Astrocyte (in vitro differentiated cells and primary cell): ENCODE measurements around the gene IFITM2. TPM values are rescaled to one million over a fixed set of nuclear protein-coding genes. Genes with fewer than 3 reads are reported as not detected.

Source experiments
- DNase-seq: peaks from one replicate; pipeline ENCODE4 v3.0.0-alpha.2; 2010; ENCODE audit warnings: low read depth
- FAIRE-seq: peaks from 2 replicates; lab custom pipeline; 2011; peaks lifted over from hg19 to GRCh38; lab: Jason Lieb, UNC
- H2AFZ ChIP-seq: 2 replicates; pipeline ENCODE4 v1.6.0; 2012; ENCODE audit warnings: low read depth, low read length, inconsistent platforms
- H3K27ac ChIP-seq: 2 replicates; pipeline ENCODE4 v1.5.1; 2011; ENCODE audit warnings: low read depth, low read length, inconsistent platforms
- H3K27me3 ChIP-seq: 2 replicates; pipeline ENCODE4 v1.6.0; 2011; ENCODE audit warnings: low read length, inconsistent platforms; ENCODE audit not compliant: insufficient read depth
- H3K36me3 ChIP-seq: 2 replicates; pipeline ENCODE4 v1.5.1; 2011; ENCODE audit warnings: low read length, inconsistent platforms; ENCODE audit not compliant: insufficient read depth
- H3K4me1 ChIP-seq: 2 replicates; pipeline ENCODE4 v1.5.1; 2011; ENCODE audit warnings: low read length, inconsistent platforms; ENCODE audit not compliant: insufficient read depth
- H3K4me2 ChIP-seq: 2 replicates; pipeline ENCODE4 v1.6.0; 2012; ENCODE audit warnings: low read length, inconsistent platforms
- H3K4me3 ChIP-seq: 2 replicates; pipeline ENCODE4 v1.5.1; 2011; ENCODE audit warnings: low read depth, mild to moderate bottlenecking, low read length, inconsistent platforms; ENCODE audit not compliant: insufficient read depth
- H3K79me2 ChIP-seq: 2 replicates; pipeline ENCODE4 v1.6.0; 2012; ENCODE audit warnings: mild to moderate bottlenecking, low read length, inconsistent platforms; ENCODE audit not compliant: insufficient read depth
- H3K9ac ChIP-seq: 2 replicates; pipeline ENCODE4 v1.6.0; 2012; ENCODE audit warnings: mild to moderate bottlenecking, low read length, inconsistent platforms
- H3K9me3 ChIP-seq: 2 replicates; pipeline ENCODE4 v1.5.1; 2012; ENCODE audit warnings: low read depth, mild to moderate bottlenecking, low read length, inconsistent platforms; ENCODE audit not compliant: insufficient read depth
- H4K20me1 ChIP-seq: 2 replicates; pipeline ENCODE4 v1.6.0; 2012; ENCODE audit warnings: low read length, inconsistent platforms; ENCODE audit not compliant: insufficient read depth
- H3K27ac Mint-ChIP-seq: one replicate; pipeline ENCODE4 v1.8.0; 2021; ENCODE audit warnings: mild to moderate bottlenecking, mixed read lengths; ENCODE audit not compliant: unreplicated experiment
- H3K27me3 Mint-ChIP-seq: one replicate; pipeline ENCODE4 v1.8.0; 2021; ENCODE audit warnings: low read depth, mixed read lengths; ENCODE audit not compliant: unreplicated experiment
- H3K36me3 Mint-ChIP-seq: one replicate; pipeline ENCODE4 v1.8.0; 2021; ENCODE audit warnings: low read depth, mixed read lengths; ENCODE audit not compliant: unreplicated experiment
- H3K4me1 Mint-ChIP-seq: one replicate; pipeline ENCODE4 v1.8.0; 2021; ENCODE audit warnings: low read depth, mixed read lengths; ENCODE audit not compliant: unreplicated experiment
- H3K4me3 Mint-ChIP-seq: one replicate; pipeline ENCODE4 v1.8.0; 2021; ENCODE audit warnings: mild to moderate bottlenecking, moderate library complexity, mixed read lengths; ENCODE audit not compliant: unreplicated experiment
- H3K9me3 Mint-ChIP-seq: one replicate; pipeline ENCODE4 v1.8.0; 2021; ENCODE audit warnings: mild to moderate bottlenecking, mixed read lengths; ENCODE audit not compliant: unreplicated experiment
- CTCF ChIP-seq: IDR thresholded peaks from 2 replicates; pipeline ENCODE4 v1.5.1; 2011; ENCODE audit warnings: low read depth, mild to moderate bottlenecking, inconsistent platforms, low read length, moderate library complexity; ENCODE audit not compliant: insufficient read depth
- EZH2 ChIP-seq: IDR thresholded peaks from 2 replicates; pipeline ENCODE4 v1.6.1; 2012; ENCODE audit warnings: mild to moderate bottlenecking, low read length, inconsistent platforms; ENCODE audit not compliant: insufficient read depth
- total RNA-seq: library from RNA; stranded (reverse); gene quantifications from 2 replicates; pipeline ENCODE4 v1.2.1, GENCODE V29; 2021

Gene IFITM2
- total RNA-seq, 1 donor from 2014 or later, result 474 TPM

GRCh38 chr11:276219-276618 is 31.4 kb upstream of the IFITM2 start:
- peaks cover 6% of the 10 kb centered on the region for H3K36me3 Mint-ChIP-seq
- Histone ChIP-seq H3K4me3 (no peak overlapping the region), H3K27ac (no peak overlapping the region), H3K4me1 (no peaks in the 10 kb centered on the region), H3K27me3 (peaks cover 50% of the 10 kb centered on the region), H3K9ac (no peak overlapping the region), H3K36me3 (no peaks in the 10 kb centered on the region), H2AFZ (no peak overlapping the region), H3K4me2 (no peak overlapping the region), H4K20me1 (no peaks in the 10 kb centered on the region), H3K79me2 (no peaks in the 10 kb centered on the region), H3K9me3 (no peaks in the 10 kb centered on the region)
- H3K4me1 Mint-ChIP-seq, result no peaks in the 10 kb centered on the region
- H3K27ac Mint-ChIP-seq, result no peak overlapping the region
- DNase-seq (no peak), FAIRE-seq (no peak)
- H3K4me3 Mint-ChIP-seq, result no peak overlapping the region
- H3K27me3 Mint-ChIP-seq, result peaks cover 25% of the 10 kb centered on the region
- TF ChIP-seq CTCF (no peak), EZH2 (no peak)
- H3K9me3 Mint-ChIP-seq, result peaks cover 25% of the 10 kb centered on the region

GRCh38 chr11:278001-278951 is 29.3 kb upstream of the IFITM2 start, which contains the start of gene NLRP6:
Gene NLRP6 (plus strand): TSS chr11:278407. CDS start chr11:278570, 163 bp downstream.
- Histone ChIP-seq H3K27ac (no peak within 1 kb of the TSS), H3K4me3 (no peak within 1 kb of the TSS), H3K9ac (no peak within 1 kb of the TSS), H4K20me1 (no peaks in the 10 kb centered on the region), H3K4me2 (no peak within 1 kb of the TSS), H3K36me3 (no peaks in the 10 kb centered on the region), H2AFZ (no peak within 1 kb of the TSS), H3K27me3 (peaks cover 60% of the 10 kb centered on the region), H3K9me3 (no peaks in the 10 kb centered on the region), H3K79me2 (no peaks in the 10 kb centered on the region), H3K4me1 (no peaks in the 10 kb centered on the region)
- H3K4me1 Mint-ChIP-seq, result no peaks in the 10 kb centered on the region
- peaks cover 22% of the 10 kb centered on the region for H3K9me3 Mint-ChIP-seq
- no peak for FAIRE-seq
- peaks cover 6% of the 10 kb centered on the region for H3K36me3 Mint-ChIP-seq
- TF ChIP-seq EZH2 (no peak), CTCF (no peak)
- H3K4me3 Mint-ChIP-seq, result no peak within 1 kb of the TSS
- peaks cover 33% of the 10 kb centered on the region for H3K27me3 Mint-ChIP-seq
- DNase-seq, result no peak
- H3K27ac Mint-ChIP-seq, result no peak within 1 kb of the TSS
